IMR-90 (cell line): ENCODE results near the gene ZNF335. TPM values are rescaled to one million over a fixed set of nuclear protein-coding genes. Genes with fewer than 3 reads are reported as not detected.

Source experiments
- ATAC-seq: fragments of 200-7000 bp; cut with Tn5 transposase; 2 replicates; pipeline ENCODE4 v1.9.1; 2020; ENCODE audit warnings: low read depth, mild to moderate bottlenecking, moderate library complexity
- BruUV-seq: library from RNA; stranded (reverse); fragments of 400-500 nt; replicated peaks from 2 replicates; lab custom pipeline; 2021; lab: Mats Ljungman, UMichigan
- CTCF ChIA-PET: fragments of 300-600 bp; formaldehyde crosslinking; extraction: SDS; loops from one replicate; lab custom pipeline; 2021; ENCODE audit warnings: antibody characterized with exemption; lab: Yijun Ruan, JAX
- POLR2A ChIA-PET: fragments of 300-600 bp; sonication (Branson Sonifier 250); formaldehyde crosslinking; loops from one replicate; lab custom pipeline; 2022; ENCODE audit warnings: antibody characterized with exemption; ENCODE audit not compliant: unreplicated experiment; lab: Charles Lee
- DNase-seq: peaks from one replicate; pipeline ENCODE4 v3.0.0; 2013
- H2AFZ ChIP-seq: replicated peaks from 2 replicates; pipeline ENCODE3; 2013; ENCODE audit warnings: low read length, mild to moderate bottlenecking; ENCODE audit not compliant: poor library complexity
- H2AK5ac ChIP-seq: 2 replicates; pipeline ENCODE4 v1.6.1; 2013; ENCODE audit warnings: low read depth, low read length, inconsistent platforms
- H2AK9ac ChIP-seq: replicated peaks from 2 replicates; pipeline ENCODE3; 2013; ENCODE audit warnings: mild to moderate bottlenecking, low read depth, low read length, moderate library complexity; ENCODE audit not compliant: poor library complexity
- H2BK120ac ChIP-seq: 2 replicates; pipeline ENCODE4 v1.6.1; 2013; ENCODE audit warnings: low read depth, low read length, inconsistent platforms
- H2BK15ac ChIP-seq: 3 replicates; pipeline ENCODE4 v1.6.1; 2013; ENCODE audit warnings: low read depth, low read length, inconsistent platforms
- H2BK20ac ChIP-seq: 2 replicates; pipeline ENCODE4 v1.6.1; 2013; ENCODE audit warnings: low read depth, mild to moderate bottlenecking, inconsistent platforms, low read length, moderate library complexity
- H2BK5ac ChIP-seq: 2 replicates; pipeline ENCODE4 v1.6.1; 2013; ENCODE audit warnings: mild to moderate bottlenecking, low read depth, low read length, inconsistent platforms; ENCODE audit not compliant: poor library complexity, severe bottlenecking
- H3K14ac ChIP-seq: replicated peaks from 2 replicates; pipeline ENCODE4 v1.6.1; 2013; ENCODE audit warnings: low read depth, low read length, inconsistent platforms
- H3K18ac ChIP-seq: 2 replicates; pipeline ENCODE4 v1.6.1; 2013; ENCODE audit warnings: low read depth, low read length, control low read depth
- H3K23ac ChIP-seq: 2 replicates; pipeline ENCODE4 v1.6.1; 2013; ENCODE audit warnings: low read depth, low read length, inconsistent platforms
- H3K27ac ChIP-seq: 2 replicates; pipeline ENCODE4 v1.5.1; 2013; ENCODE audit warnings: mild to moderate bottlenecking, control low read depth, low read length; ENCODE audit not compliant: insufficient read depth
- H3K27me3 ChIP-seq: 2 replicates; pipeline ENCODE4 v1.6.1; 2013; ENCODE audit warnings: low read length; ENCODE audit not compliant: control insufficient read depth, insufficient read depth
- H3K36me3 ChIP-seq: 2 replicates; pipeline ENCODE4 v1.6.1; 2013; ENCODE audit warnings: low read length, mixed read lengths; ENCODE audit not compliant: control insufficient read depth, insufficient read depth
- H3K4ac ChIP-seq: 2 replicates; pipeline ENCODE4 v1.6.1; 2013; ENCODE audit warnings: low read depth, low read length, inconsistent platforms
- H3K4me1 ChIP-seq: 2 replicates; pipeline ENCODE4 v1.6.1; 2013; ENCODE audit warnings: low read length, mixed read lengths; ENCODE audit not compliant: control insufficient read depth, insufficient read depth
- H3K4me2 ChIP-seq: 2 replicates; pipeline ENCODE4 v1.6.1; 2013; ENCODE audit warnings: low read depth, mild to moderate bottlenecking, control low read depth, low read length, moderate library complexity
- H3K4me3 ChIP-seq: 2 replicates; pipeline ENCODE4 v1.5.1; 2013; ENCODE audit warnings: low read depth, mild to moderate bottlenecking, control low read depth, low read length, moderate library complexity; ENCODE audit not compliant: insufficient read depth
- H3K56ac ChIP-seq: 2 replicates; pipeline ENCODE4 v1.6.1; 2013; ENCODE audit warnings: low read length, inconsistent platforms; ENCODE audit not compliant: insufficient read depth; ENCODE audit errors: extremely low read depth
- H3K79me1 ChIP-seq, 2 experiments: 2 replicates each; pipeline ENCODE4 v1.6.1; 2013; ENCODE audit warnings: low read length in 2 of 2, inconsistent platforms in 1 of 2, low read depth in 1 of 2
- H3K9ac ChIP-seq: 2 replicates; pipeline ENCODE4 v1.6.1; 2013; ENCODE audit warnings: low read depth, low read length, control low read depth
- H3K9me1 ChIP-seq: 2 replicates; pipeline ENCODE4 v1.6.1; 2013; ENCODE audit warnings: low read length, inconsistent platforms; ENCODE audit not compliant: insufficient read depth
- H3K9me3 ChIP-seq: 2 replicates; pipeline ENCODE4 v1.6.1; 2013; ENCODE audit warnings: low read length; ENCODE audit not compliant: control insufficient read depth, insufficient read depth
- H4K20me1 ChIP-seq: 2 replicates; pipeline ENCODE4 v1.6.1; 2013; ENCODE audit warnings: low read length, inconsistent platforms; ENCODE audit not compliant: insufficient read depth
- H4K5ac ChIP-seq: 2 replicates; pipeline ENCODE4 v1.6.1; 2013; ENCODE audit warnings: mild to moderate bottlenecking, low read depth, low read length, control low read depth
- H4K8ac ChIP-seq, 2 experiments: 2 replicates each; pipeline ENCODE4 v1.6.1; 2013; ENCODE audit warnings: low read depth in 2 of 2, low read length in 2 of 2, control low read depth in 1 of 2, inconsistent platforms in 1 of 2
- H4K91ac ChIP-seq: 2 replicates; pipeline ENCODE4 v1.6.1; 2013; ENCODE audit warnings: low read depth, low read length, inconsistent platforms; ENCODE audit not compliant: insufficient read depth
- CHD1 ChIP-seq: IDR thresholded peaks from 2 replicates; pipeline ENCODE4 v1.6.1; 2012; ENCODE audit warnings: low read depth, low read length, improper control_type of control experiment
- MXI1 ChIP-seq: IDR thresholded peaks from 2 replicates; pipeline ENCODE4 v1.6.1; 2012; ENCODE audit warnings: low read depth, mild to moderate bottlenecking, low read length, moderate library complexity, borderline replicate concordance
- WGBS, 2 experiments: methylation state at CpG; one replicate each; pipeline versions ENCODE4 v1.1.5 to v1.1.7; 2013; ENCODE audit warnings: missing lambda C conversion rate in 2 of 2; ENCODE audit not compliant: insufficient read length in 1 of 2; ENCODE audit errors: extremely low coverage in 2 of 2; 5-methylcytosine and 5-hydroxymethylcytosine counted together
- dilution Hi-C: fragments of 300-500 bp; cut with HindIII; formaldehyde crosslinking; loops from one replicate; pipeline ENCODE4 v1.14.3; 2018; ENCODE audit warnings: low sequenced_read_pairs; ENCODE audit not compliant: unreplicated experiment
- in situ Hi-C: fragments of 300-500 bp; cut with MboI; formaldehyde crosslinking; loops from 3 replicates; pipeline ENCODE4 v1.14.3; 2019; ENCODE audit warnings: low sequenced_read_pairs, inconsistent platforms, mixed read lengths
- intact Hi-C: fragments of 100-400 bp; cut with micrococcal nuclease; formaldehyde crosslinking; loops from 2 replicates; pipeline ENCODE4 v1.10.0; 2022
- polyA plus RNA-seq, 3 experiments: library from polyadenylated mRNA; depleted of rRNA; stranded (reverse); fragments of >200 nt; gene quantifications; 2 replicates each; pipeline ENCODE4 v1.2.3, GENCODE V29; 2012; ENCODE audit warnings: low replicate concordance in 1 of 3
- total RNA-seq: library from RNA; depleted of rRNA; stranded (reverse); fragments of >200 nt; gene quantifications from 2 replicates; pipeline ENCODE4 v1.2.3, GENCODE V29; 2012
- TF ChIP-seq, protein P1 (sequence below): conservative IDR thresholded peaks from 2 replicates; pipeline ENCODE4 v1.5.1; 2012; ENCODE audit warnings: mild to moderate bottlenecking, low read depth, low read length, improper control_type of control experiment

Gene ZNF335
- total and polyA plus RNA-seq, 2 of the 4 experiments (the other 2 are of a cell fraction) = 11.8 to 17.8 TPM

DNA sequence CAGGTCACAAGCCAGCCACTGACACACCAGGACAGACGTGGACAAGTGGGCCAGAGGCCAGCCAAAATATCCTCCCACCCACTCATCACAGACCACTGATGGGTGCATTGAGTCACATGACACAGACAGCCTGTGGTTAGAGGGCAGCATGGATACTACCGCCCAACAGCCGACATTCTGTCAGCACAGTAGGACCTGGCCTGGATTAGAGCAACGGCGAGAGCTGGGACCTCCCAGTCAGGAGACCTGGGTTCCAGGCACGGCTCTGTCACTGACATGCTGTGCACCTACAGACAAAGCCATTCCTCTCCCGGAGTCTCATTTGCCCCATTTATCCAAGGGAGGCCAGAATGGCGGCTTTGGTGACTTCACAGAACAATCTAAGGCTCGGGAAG, 8.0 kb downstream of the ZNF335 start:
- Histone ChIP-seq H2BK20ac (no peak overlapping the region), H4K91ac (no peak overlapping the region), H3K4me3 (no peak overlapping the region), H3K27me3 (no peaks in the 10 kb centered on the region), H2AK9ac (no peak overlapping the region), H2BK5ac (no peak overlapping the region), H3K56ac (no peak overlapping the region), H3K14ac (no peak overlapping the region), H3K23ac (no peak overlapping the region), H2BK15ac (no peak overlapping the region), H4K5ac (no peak overlapping the region), H3K18ac (no peak overlapping the region), H4K20me1 (peaks cover 12% of the 10 kb centered on the region; the same call in 1 of the 2 replicates), H3K4me1 (peaks cover 2% of the 10 kb centered on the region), H3K9me3 (no peaks in the 10 kb centered on the region), H2BK120ac (no peak overlapping the region), H3K9me1 (peaks cover 10% of the 10 kb centered on the region; the same call in 1 of the 2 replicates), H3K36me3 (peaks cover 77% of the 10 kb centered on the region), H2AFZ (no peak overlapping the region), H4K8ac (no peak overlapping the region), H3K79me1 (peaks cover 10 to 21% of the 10 kb centered on the region in 2 experiments; a peak in 3 of 4 replicates), H3K4me2 (no peak overlapping the region), H2AK5ac (no peak overlapping the region), H3K4ac (no peak overlapping the region), H3K9ac (no peak overlapping the region), H3K27ac (no peak overlapping the region)
- in situ Hi-C loops (no loop called here), dilution Hi-C loops (no loop called here), intact Hi-C loops (no loop called here)
- DNase-seq = no peak
- POLR2A ChIA-PET = no interaction called here
- no peak for ATAC-seq
- TF ChIP-seq MXI1 = no peak
- no peak for TF ChIP-seq CHD1
- TF ChIP-seq, protein P1, sequence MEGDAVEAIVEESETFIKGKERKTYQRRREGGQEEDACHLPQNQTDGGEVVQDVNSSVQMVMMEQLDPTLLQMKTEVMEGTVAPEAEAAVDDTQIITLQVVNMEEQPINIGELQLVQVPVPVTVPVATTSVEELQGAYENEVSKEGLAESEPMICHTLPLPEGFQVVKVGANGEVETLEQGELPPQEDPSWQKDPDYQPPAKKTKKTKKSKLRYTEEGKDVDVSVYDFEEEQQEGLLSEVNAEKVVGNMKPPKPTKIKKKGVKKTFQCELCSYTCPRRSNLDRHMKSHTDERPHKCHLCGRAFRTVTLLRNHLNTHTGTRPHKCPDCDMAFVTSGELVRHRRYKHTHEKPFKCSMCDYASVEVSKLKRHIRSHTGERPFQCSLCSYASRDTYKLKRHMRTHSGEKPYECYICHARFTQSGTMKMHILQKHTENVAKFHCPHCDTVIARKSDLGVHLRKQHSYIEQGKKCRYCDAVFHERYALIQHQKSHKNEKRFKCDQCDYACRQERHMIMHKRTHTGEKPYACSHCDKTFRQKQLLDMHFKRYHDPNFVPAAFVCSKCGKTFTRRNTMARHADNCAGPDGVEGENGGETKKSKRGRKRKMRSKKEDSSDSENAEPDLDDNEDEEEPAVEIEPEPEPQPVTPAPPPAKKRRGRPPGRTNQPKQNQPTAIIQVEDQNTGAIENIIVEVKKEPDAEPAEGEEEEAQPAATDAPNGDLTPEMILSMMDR = no peak
- BruUV-seq = no TSS peak
- WGBS, 2 experiments = 90% methylated on average over 4 of the region's 9 CpGs; no CpG with 5 or more reads in 1 of the 2 experiments
- CTCF ChIA-PET = interaction anchor here (0.5 to 1.0 kb wide), 2 partner anchors 11 to 165 kb away, joined by 3 to 6 read pairs; no protein-coding TSS in a partner anchor
